OCI-LY1 (cell line): ENCODE measurements around the gene LGR5.

Experiments used
- EZH2 ChIP-seq: fragments of 200-600 bp; sonication (generic), shearing (Covaris generic); IDR thresholded peaks from 2 replicates; pipeline ENCODE4 v1.8.0; 2017; ENCODE audit warnings: borderline replicate concordance, mixed run types, mild to moderate bottlenecking, antibody characterized with exemption, low read length, moderate library complexity, mixed read lengths
- TF ChIP-seq, protein P1 (sequence below): fragments of 200-600 bp; sonication (generic), shearing (Covaris generic); IDR thresholded peaks from 2 replicates; pipeline ENCODE4 v1.5.1; 2017; ENCODE audit warnings: mild to moderate bottlenecking, antibody characterized with exemption, low read length, moderate library complexity, mixed read lengths

DNA sequence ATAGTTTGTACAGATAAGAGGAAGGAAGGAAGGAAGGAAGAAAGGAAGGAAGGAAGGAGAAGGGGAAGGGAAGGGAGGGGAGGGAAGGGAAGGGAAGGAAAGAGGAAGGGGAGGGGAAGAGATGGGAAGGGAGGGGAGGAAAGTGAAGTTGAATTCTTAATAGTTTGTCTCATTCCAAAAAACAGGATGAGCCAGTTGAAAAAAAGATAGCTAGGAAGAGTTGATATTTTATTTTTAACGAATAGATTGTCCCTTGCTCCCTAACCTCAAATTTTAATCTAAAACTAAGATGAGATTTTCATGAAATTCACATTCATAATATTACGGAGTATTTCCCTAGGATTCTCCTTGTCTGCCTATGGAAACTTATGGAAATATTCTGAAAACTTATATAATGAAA, 143.3 kb downstream of the LGR5 start:
- TF ChIP-seq, protein P1, sequence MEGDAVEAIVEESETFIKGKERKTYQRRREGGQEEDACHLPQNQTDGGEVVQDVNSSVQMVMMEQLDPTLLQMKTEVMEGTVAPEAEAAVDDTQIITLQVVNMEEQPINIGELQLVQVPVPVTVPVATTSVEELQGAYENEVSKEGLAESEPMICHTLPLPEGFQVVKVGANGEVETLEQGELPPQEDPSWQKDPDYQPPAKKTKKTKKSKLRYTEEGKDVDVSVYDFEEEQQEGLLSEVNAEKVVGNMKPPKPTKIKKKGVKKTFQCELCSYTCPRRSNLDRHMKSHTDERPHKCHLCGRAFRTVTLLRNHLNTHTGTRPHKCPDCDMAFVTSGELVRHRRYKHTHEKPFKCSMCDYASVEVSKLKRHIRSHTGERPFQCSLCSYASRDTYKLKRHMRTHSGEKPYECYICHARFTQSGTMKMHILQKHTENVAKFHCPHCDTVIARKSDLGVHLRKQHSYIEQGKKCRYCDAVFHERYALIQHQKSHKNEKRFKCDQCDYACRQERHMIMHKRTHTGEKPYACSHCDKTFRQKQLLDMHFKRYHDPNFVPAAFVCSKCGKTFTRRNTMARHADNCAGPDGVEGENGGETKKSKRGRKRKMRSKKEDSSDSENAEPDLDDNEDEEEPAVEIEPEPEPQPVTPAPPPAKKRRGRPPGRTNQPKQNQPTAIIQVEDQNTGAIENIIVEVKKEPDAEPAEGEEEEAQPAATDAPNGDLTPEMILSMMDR, result no peak
- TF ChIP-seq EZH2, result no peak
